NCI-H146 (cell line): ENCODE data around the gene TTLL1.

Source experiments
- DNase-seq: peaks from one replicate; lab custom pipeline; 2025; lab: John Stamatoyannopoulos, UW

TTLL1 gene

GRCh38 chr22:42993651-42994275, 95.4 kb downstream of the TTLL1 start:
- DNase-seq: no peak

GRCh38 chr22:42992886-42993479, 96.2 kb downstream of the TTLL1 start:
- DNase-seq: no peak

- no peak for DNase-seq
Measured at GRCh38 chr22:42992092-42992491, 97.1 kb downstream of the TTLL1 start.

GRCh38 chr22:42991010-42991651, 98.1 kb downstream of the TTLL1 start:
- peak; percentile 5 for DNase-seq

GRCh38 chr22:42990131-42990838, 98.9 kb downstream of the TTLL1 start:
- no peak for DNase-seq
